Skeletal muscle cell (primary cell): ENCODE measurements around the gene MSTN.
A peak's percentile ranks its signal among the peaks of the same experiment; 100 is the strongest.
"Not testable (repeated sequence)": the region's sequence is repeated elsewhere in the genome, so short reads cannot be mapped to it uniquely, and the experiment has no call there.

Experiments used
- DNase-seq: peaks from one replicate; pipeline ENCODE4 v3.0.0-alpha.2; 2010; ENCODE audit warnings: low read depth
- H3K4me3 ChIP-seq: 2 replicates; pipeline ENCODE4 v1.5.1; 2011; ENCODE audit warnings: low read depth, mild to moderate bottlenecking, control low read depth, low read length, moderate library complexity

The MSTN gene

DNA sequence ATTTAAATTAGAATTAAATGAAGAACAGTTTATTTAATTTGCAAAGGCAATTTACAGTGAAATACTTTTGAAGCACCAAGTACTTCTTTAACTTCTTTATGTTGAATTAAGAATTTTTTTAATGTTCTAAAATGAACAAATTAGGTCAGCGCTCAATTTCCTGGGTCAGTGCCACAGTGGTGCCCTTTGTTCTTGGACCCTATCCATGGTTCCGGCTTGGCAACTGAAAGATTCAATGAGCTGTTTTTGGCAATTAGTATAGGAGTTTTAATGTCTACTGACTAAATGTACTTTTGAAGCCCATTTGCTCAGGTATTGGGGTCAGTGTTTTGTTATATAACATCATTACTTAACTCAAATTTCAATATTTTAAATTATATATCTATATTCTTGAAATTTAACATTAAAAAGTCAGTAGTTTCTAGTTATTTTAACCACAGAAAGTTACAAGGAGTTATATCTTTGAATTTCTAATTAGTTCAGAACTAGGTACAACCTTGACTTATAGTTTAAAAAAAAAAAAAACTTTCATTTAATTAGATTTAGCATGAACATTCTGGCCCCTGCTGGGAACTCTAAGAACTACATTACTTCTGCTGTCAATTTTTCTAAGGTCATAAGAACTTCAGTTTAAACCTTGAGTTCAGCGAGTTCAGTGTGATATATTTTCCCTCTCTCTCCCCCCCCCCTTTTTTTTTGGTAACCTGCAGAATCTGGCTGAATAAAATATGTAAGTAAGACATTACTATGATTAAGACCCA is 7.6 kb upstream of the MSTN start:
- peak; percentile 23 for DNase-seq
- no peak overlapping the region for H3K4me3 ChIP-seq

DNA sequence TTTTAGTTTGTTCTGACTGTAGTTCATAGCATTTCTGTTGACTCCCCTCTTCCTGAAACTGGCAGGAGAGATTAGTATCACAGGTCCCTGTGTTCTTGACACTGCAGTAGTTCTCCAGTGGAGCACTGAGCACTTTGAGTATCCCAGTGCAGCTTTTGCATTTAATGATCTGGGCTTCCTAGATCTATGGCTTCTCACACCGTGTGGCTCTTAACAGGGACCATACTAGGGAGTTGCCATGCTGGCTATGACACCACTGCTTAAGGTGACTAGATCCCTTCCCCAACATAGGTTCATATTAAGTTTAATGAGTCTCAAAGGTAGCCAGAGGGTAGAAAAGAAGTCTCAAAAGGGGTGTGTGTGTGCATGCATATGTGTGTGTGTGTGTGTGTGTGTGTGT is 6.2 kb upstream of the MSTN start:
- H3K4me3 ChIP-seq, result no peak overlapping the region
- DNase-seq, result no peak

DNA sequence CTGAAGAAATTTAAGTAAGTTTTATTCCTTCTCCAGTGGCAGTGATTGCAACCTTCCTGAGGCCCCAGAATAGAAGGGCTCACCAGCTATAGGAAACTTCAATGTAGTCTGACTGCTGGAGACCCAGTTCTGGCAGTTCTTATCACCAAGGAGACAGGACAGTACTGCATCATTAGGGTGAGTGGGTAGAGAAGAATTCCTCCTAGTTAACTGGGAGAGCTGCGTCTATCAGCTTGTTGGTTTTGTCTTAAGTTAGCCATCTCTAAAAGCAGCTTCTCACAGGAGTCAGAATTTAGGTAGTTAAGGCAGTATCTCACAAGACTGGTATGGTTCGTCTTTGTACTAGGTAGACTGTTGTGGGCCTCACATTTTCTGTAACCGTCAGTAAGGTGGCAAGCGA is 3.3 kb upstream of the MSTN start:
- H3K4me3 ChIP-seq, result no peak overlapping the region
- DNase-seq, result no peak

DNA sequence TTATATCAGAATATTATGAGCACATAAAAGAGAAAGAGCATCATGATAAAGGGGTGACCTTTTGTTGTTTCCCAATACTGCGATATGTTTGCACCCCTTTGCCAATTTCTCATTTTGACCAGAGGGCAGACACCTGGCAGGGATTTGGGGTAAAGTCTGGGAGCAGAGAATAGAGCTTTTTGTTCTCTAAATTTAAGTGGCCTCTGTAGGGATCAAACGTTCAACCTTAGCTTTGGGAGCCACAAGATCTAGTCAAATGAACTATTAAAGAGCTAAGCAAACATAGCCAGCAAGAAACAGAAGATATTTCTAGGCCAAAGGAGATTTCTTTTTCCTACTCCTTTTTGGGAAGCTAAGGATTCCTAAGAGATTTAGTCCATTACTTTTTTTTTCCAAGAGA is 1.1 kb upstream of the MSTN start:
- DNase-seq, result no peak
- no peak overlapping the region for H3K4me3 ChIP-seq

DNA sequence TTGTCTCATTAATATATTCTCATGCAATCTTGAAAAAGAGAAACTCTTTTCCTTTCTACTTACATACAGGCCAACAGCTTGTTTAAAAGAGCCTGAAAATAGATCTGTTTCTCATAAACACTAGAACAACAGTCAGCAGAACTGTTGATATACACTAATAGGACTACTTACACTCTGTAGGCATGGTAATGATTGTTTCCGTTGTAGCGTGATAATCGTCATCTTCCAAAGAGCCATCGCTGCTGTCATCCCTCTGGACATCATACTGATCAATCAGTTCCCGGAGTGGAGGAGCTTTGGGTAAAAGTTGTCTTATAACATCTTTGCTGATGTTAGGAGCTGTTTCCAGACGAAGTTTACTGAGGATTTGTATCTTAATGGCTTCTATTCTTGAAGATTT is 476 bp downstream of the MSTN start:
- no peak for DNase-seq
- H3K4me3 ChIP-seq, result peak overlapping the region; percentile 30

DNA sequence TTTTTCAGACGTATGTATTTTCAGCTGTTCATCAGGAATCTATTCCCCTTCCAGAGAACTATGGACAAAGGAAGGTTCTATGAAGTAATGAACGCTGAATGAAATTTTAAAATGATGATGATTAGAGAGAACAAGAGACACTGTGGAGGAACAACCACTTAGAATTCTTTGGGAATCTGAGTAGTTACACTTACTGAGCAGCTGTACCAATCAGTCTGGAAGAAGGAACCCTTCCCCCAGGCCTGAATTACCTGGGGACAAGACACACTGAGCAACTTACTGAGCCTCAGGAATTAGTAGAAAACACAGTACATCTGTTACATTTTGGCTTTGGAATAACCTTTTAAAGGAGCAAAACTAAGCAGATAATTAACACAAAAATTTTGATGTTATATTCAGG is 1.9 kb downstream of the MSTN start:
- no peak for DNase-seq
- peak overlapping the region; percentile 13 for H3K4me3 ChIP-seq

DNA sequence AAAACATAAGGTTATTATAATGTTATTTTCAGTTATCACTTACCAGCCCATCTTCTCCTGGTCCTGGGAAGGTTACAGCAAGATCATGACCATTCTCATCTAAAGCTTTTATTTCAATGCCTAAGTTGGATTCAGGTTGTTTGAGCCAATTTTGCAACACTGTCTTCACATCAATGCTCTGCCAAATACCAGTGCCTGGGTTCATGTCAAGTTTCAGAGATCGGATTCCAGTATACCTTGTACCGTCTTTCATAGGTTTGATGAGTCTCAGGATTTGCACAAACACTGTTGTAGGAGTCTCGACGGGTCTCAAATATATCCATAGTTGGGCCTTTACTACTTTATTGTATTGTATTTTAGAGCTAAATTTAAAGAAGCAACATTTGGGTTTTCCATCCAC is 2.5 kb downstream of the MSTN start:
- no peak for DNase-seq

GRCh38 chr2:190053426-190053825 is 9.1 kb downstream of the MSTN start:
- DNase-seq, result no peak
- no peak overlapping the region for H3K4me3 ChIP-seq

More for the DNA sequence above, 2.5 kb downstream of the MSTN start:
- H3K4me3 ChIP-seq, result peak overlapping the region; percentile 2

- no peak overlapping the region for H3K4me3 ChIP-seq
- no peak for DNase-seq
These were observed 10.2 kb downstream of the MSTN start for GRCh38 chr2:190052307-190052706.

DNA sequence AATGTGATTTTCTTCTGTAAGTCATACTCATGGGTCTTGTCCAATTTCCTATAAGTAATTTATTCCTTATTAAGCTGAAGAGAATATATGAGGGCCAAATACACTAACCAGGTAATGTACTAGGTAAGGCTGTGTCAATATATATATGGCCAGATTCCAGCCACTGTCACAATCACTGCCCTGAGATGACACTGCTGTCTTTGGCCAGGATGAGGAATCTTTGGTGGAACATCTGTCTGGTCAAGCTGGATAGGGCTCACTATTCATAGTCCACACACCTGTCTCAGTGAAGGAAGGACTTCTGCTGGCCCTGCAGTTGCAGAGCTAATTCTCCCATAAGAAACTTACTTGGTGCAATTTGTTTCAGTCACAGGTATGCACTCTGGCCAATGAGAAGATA is 11.3 kb downstream of the MSTN start:
- DNase-seq, result no peak

GRCh38 chr2:190050001-190050400 is 12.5 kb downstream of the MSTN start:
- no peak for DNase-seq
- no peak overlapping the region for H3K4me3 ChIP-seq

More for the DNA sequence above, 11.3 kb downstream of the MSTN start:
- no peak overlapping the region for H3K4me3 ChIP-seq

GRCh38 chr2:190044866-190045265 is 17.7 kb downstream of the MSTN start:
- no peak overlapping the region for H3K4me3 ChIP-seq
- DNase-seq, result no peak

GRCh38 chr2:190043441-190043840 is 19.1 kb downstream of the MSTN start:
- DNase-seq, result no peak
- no peak overlapping the region for H3K4me3 ChIP-seq

- no peak for DNase-seq
- H3K4me3 ChIP-seq, result no peak overlapping the region
These were observed 26.5 kb downstream of the MSTN start for GRCh38 chr2:190036071-190036470.

GRCh38 chr2:190034417-190034816 is 28.1 kb downstream of the MSTN start:
- not testable (repeated sequence) for H3K4me3 ChIP-seq, DNase-seq

DNA sequence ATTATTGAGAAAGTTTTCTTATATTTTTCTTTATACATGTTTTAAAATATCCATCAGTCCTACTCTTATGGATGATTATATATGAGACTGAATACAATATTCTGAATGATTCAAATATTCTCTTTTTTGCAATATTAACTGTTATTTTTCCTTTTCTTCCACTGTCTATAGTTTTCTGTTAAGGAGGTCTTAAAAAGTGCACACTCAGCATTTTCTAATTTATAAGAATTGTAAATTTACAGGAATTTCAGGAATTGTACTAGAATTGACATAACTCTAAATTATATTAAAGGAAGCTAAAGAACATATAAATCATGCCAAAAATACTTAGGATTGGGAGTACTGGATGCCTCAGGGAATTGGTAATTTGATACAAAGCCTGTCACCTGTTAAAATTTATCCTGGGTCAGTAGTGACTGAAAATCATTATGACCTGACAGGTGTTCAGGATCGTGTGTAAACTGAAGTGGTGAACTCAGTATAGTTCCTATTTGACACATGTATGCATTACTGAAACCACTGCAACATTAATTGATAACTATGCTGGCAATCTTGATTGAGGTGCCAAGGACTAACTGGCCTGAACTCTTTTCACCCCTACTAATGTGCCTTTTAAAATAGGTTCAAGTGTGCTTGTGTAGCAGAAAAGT is 30.4 kb downstream of the MSTN start:
- H3K4me3 ChIP-seq, result no peak overlapping the region
- DNase-seq, result no peak

GRCh38 chr2:190023860-190024259 is 38.7 kb downstream of the MSTN start:
- DNase-seq, result no peak
- no peak overlapping the region for H3K4me3 ChIP-seq

DNA sequence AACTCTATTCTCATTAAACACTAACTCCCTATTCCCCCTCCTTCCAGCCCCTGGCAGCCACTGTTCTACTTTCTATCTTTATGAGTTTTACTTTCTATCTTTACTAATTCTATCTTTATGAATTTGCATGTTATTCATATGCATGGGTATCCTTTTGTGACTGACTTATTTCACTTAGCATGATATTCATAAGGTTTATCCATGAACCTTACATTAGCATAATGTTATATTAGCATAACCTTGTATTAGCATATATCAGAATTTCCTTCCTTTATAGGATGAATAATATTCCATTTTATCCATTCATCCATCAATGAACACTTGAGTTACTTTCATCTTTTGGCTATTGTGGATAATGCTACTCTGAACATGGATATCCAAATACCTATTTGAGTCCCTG is 41.8 kb downstream of the MSTN start:
- H3K4me3 ChIP-seq, result no peak overlapping the region
- DNase-seq, result no peak

DNA sequence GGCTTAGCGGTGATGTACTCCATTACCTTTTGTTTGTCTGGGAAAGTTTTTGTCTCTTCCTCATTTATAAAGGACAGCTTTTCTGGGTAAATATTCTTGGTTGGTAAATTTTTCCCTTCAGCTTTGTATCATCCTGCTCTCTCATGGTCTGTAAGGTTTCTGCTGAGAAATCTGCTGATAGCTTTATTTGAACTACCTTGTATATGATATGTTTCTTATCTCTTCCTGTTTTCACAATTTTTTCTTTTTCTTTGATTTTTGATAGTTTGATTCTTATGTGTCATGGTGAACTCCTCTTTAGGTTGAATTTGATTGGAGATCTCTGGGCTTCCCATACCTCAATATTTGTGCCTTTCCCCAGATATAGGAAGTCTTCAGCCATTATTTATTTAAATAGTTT is 44.7 kb downstream of the MSTN start:
- H3K4me3 ChIP-seq, result no peak overlapping the region
- no peak for DNase-seq

GRCh38 chr2:190015969-190016368 is 46.6 kb downstream of the MSTN start:
- not testable (repeated sequence) for H3K4me3 ChIP-seq, DNase-seq
